Measurements from ENCODE around the gene GP1BB.

Gene GP1BB

GRCh38 chr22:19756288-19757128, 33.2 kb downstream of the GP1BB start:
- peak; percentile 66 for DNase-seq (ENCODE audit: low spot score)

- no peak for DNase-seq (ENCODE audit: low spot score)
These were observed 34.0 kb downstream of the GP1BB start for GRCh38 chr22:19757140-19757984.

- no peak for DNase-seq (ENCODE audit: low spot score)
These were observed 34.9 kb downstream of the GP1BB start for GRCh38 chr22:19757985-19758895.

GRCh38 chr22:19758896-19759426, 35.6 kb downstream of the GP1BB start:
- DNase-seq (ENCODE audit: low spot score): no peak

- DNase-seq (ENCODE audit: low spot score): no peak
These were observed 36.2 kb downstream of the GP1BB start for GRCh38 chr22:19759427-19760057.

GRCh38 chr22:19760058-19760950, 37.0 kb downstream of the GP1BB start, which contains the start of gene TBX1:
Gene TBX1, plus strand, starts transcription at chr22:19760778. Its CDS starts 66 bp downstream, at chr22:19760844.
- no peak for DNase-seq (ENCODE audit: low spot score)

GRCh38 chr22:19760951-19761724, 37.8 kb downstream of the GP1BB start:
- DNase-seq (ENCODE audit: low spot score): no peak

GRCh38 chr22:19761725-19762567, 38.6 kb downstream of the GP1BB start:
- no peak for DNase-seq (ENCODE audit: low spot score)

- no peak for DNase-seq (ENCODE audit: low spot score)
These were observed 39.5 kb downstream of the GP1BB start for GRCh38 chr22:19762568-19763457.

- no peak for DNase-seq (ENCODE audit: low spot score)
These were observed 40.3 kb downstream of the GP1BB start for GRCh38 chr22:19763458-19764298.

- DNase-seq (ENCODE audit: low spot score): no peak
These were observed 40.9 kb downstream of the GP1BB start for GRCh38 chr22:19764299-19764593.

GRCh38 chr22:19764636-19765476, 41.5 kb downstream of the GP1BB start:
- DNase-seq (ENCODE audit: low spot score): no peak

GRCh38 chr22:19765477-19766239, 42.3 kb downstream of the GP1BB start:
- no peak for DNase-seq (ENCODE audit: low spot score)

- DNase-seq (ENCODE audit: low spot score): no peak
These were observed 42.8 kb downstream of the GP1BB start for GRCh38 chr22:19766240-19766510.

All from CD4-positive, alpha-beta T cell treated with Interleukin-15 for 4 hours (primary cell).